Cardiac muscle cell (in vitro differentiated cells and primary cell): ENCODE data around the gene N4BP2. TPM values are rescaled to one million over a fixed set of nuclear protein-coding genes. Genes with fewer than 3 reads are reported as not detected.
"Not testable (repeated sequence)": the region's sequence is repeated elsewhere in the genome, so short reads cannot be mapped to it uniquely, and the experiment has no call there.

Source experiments
- DNase-seq, 2 donors: peaks; one replicate each; pipeline versions ENCODE4 v3.0.0 to v3.0.0-alpha.2; 2010 to 2017; ENCODE audit warnings: low read depth in 1 of 2, low spot score in 1 of 2
- H3K27ac ChIP-seq: fragments of 200-600 bp; sonication (generic); 2 replicates; pipeline ENCODE4 v1.5.1; 2016
- H3K27me3 ChIP-seq: fragments of 200-600 bp; sonication (generic); 2 replicates; pipeline ENCODE4 v1.6.0; 2016; ENCODE audit warnings: control low read depth
- H3K36me3 ChIP-seq: fragments of 200-600 bp; sonication (generic); 2 replicates; pipeline ENCODE4 v1.5.1; 2016; ENCODE audit warnings: control low read depth
- H3K4me1 ChIP-seq: fragments of 200-600 bp; sonication (generic); 2 replicates; pipeline ENCODE4 v1.8.1; 2017; ENCODE audit warnings: low read depth, mild to moderate bottlenecking, mixed run types
- H3K4me3 ChIP-seq: fragments of 200-600 bp; sonication (generic); 2 replicates; pipeline ENCODE4 v1.5.1; 2016; ENCODE audit warnings: mild to moderate bottlenecking
- H3K9me3 ChIP-seq: fragments of 200-600 bp; sonication (generic); 2 replicates; pipeline ENCODE4 v1.5.1; 2017; ENCODE audit warnings: low read depth, mild to moderate bottlenecking, control low read depth
- polyA plus RNA-seq: library from polyadenylated mRNA; unstranded; fragments of >200 nt; fragmentation: Nextera tagmentation; extraction: Ambion mirVana; gene quantifications from 2 replicates; pipeline ENCODE4 v1.2.1, GENCODE V29; 2016
- total RNA-seq: library from RNA; depleted of rRNA; stranded (reverse); fragments of >200 nt; gene quantifications from 2 replicates; pipeline ENCODE4 v1.2.3, GENCODE V29; 2016
- TF ChIP-seq, protein P1 (sequence below): IDR thresholded peaks from 2 replicates; pipeline ENCODE4 v1.5.1; 2012; ENCODE audit warnings: low read depth, mild to moderate bottlenecking, low read length

The N4BP2 gene
- total and polyA plus RNA-seq, 2 experiments from 2014 or later, result 22.1 to 27.9 TPM

DNA sequence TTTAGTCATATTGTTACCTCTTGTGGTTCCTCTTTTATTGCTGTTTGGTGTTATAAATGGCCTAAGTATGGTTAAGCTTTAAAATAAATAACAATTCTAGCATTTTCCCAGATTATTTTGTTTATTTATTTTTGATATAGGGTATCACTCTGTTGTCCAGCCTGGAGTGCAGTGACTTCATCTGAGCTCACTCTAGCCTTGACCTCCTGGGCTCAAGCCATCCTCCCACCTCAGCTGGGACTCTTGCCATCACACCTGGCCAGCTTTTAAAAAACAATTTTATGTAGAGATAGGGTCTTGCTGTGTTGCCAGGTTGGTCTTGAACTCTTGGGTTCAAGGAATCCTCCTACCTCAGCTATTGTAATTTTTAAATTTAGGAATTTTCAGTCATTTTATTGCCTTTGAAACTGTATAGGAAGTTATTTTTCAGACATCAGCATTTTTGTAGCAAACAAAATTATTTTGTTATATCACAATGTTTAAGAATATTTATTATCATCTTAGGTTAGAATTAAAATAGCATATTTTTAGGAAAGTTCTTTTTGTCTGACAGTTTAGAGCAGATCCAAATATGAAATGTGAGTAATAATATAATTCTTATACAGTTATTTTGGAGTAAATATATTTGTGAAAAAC is 73.9 kb downstream of the N4BP2 start:
- Histone ChIP-seq H3K27me3 (no peaks in the 10 kb centered on the region), H3K36me3 (peaks cover 19% of the 10 kb centered on the region), H3K4me3 (no peak overlapping the region), H3K27ac (no peak overlapping the region), H3K4me1 (no peaks in the 10 kb centered on the region), H3K9me3 (no peaks in the 10 kb centered on the region)
- TF ChIP-seq, protein P1, sequence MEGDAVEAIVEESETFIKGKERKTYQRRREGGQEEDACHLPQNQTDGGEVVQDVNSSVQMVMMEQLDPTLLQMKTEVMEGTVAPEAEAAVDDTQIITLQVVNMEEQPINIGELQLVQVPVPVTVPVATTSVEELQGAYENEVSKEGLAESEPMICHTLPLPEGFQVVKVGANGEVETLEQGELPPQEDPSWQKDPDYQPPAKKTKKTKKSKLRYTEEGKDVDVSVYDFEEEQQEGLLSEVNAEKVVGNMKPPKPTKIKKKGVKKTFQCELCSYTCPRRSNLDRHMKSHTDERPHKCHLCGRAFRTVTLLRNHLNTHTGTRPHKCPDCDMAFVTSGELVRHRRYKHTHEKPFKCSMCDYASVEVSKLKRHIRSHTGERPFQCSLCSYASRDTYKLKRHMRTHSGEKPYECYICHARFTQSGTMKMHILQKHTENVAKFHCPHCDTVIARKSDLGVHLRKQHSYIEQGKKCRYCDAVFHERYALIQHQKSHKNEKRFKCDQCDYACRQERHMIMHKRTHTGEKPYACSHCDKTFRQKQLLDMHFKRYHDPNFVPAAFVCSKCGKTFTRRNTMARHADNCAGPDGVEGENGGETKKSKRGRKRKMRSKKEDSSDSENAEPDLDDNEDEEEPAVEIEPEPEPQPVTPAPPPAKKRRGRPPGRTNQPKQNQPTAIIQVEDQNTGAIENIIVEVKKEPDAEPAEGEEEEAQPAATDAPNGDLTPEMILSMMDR, result no peak
- DNase-seq, result no peak

DNA sequence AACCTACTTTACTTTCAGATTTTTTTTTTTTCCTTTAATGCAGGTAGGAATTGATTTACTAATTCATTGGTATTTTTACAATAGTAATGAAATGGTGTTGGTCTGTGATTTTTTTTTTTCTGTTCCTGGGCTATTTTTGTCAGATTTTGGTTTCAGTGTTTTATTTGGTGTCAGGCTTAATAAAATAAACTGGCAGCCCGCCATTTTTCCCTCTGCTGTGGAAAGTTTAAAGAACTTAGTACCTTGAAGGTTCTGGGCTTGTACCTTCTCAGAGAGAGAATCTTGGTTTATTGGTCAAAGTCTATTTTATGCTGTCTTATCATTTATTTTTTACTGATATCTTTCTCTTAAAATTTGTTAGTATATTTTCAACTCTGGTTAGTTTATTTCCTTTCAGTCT is 76.2 kb downstream of the N4BP2 start:
- Histone ChIP-seq H3K36me3 (peaks cover 23% of the 10 kb centered on the region), H3K9me3 (no peaks in the 10 kb centered on the region), H3K4me1 (no peaks in the 10 kb centered on the region), H3K27me3 (no peaks in the 10 kb centered on the region), H3K4me3 (no peak overlapping the region), H3K27ac (no peak overlapping the region)
- no peak for DNase-seq
- TF ChIP-seq, protein P1, result no peak

DNA sequence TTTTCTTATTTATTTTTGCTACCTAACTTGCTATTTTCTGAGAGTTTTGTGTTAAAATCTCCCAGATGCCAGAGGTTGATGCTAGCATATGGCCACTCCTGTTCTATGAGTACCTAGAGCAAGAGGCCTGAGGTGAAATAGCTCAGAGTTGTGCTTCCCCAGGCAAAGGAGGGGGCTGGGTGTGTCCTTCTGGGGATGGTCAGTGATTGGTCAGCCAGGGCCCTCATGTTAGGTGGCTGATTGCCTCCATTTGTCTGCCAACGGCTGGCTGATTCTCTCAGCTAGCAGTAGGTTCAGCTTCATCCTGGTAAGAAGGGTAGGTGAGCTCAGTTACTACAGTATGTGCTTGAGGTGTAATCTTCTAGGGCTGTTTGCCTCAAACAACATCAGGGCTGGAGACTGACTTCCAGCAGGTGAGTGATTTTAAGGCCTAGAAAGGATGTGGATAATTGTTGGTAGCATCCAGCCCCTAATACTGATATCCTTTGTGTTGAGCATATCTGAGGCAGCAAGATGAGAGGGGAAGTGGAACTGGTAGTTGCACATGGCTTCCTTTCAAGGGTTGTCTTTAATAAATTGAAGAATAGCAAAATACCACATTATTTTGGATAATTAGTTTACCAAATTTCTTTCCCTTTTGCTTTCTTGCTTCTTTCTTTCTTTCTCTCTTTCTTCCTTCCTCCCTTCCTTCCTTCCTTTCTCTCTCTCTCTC is 77.7 kb downstream of the N4BP2 start:
- TF ChIP-seq, protein P1, result no peak
- H3K36me3 ChIP-seq, result peaks cover 23% of the 10 kb centered on the region
- H3K27ac ChIP-seq, result no peak overlapping the region
- DNase-seq, result no peak
- H3K4me1 ChIP-seq, result no peaks in the 10 kb centered on the region
- no peaks in the 10 kb centered on the region for H3K9me3 ChIP-seq
- no peaks in the 10 kb centered on the region for H3K27me3 ChIP-seq
- no peak overlapping the region for H3K4me3 ChIP-seq

DNA sequence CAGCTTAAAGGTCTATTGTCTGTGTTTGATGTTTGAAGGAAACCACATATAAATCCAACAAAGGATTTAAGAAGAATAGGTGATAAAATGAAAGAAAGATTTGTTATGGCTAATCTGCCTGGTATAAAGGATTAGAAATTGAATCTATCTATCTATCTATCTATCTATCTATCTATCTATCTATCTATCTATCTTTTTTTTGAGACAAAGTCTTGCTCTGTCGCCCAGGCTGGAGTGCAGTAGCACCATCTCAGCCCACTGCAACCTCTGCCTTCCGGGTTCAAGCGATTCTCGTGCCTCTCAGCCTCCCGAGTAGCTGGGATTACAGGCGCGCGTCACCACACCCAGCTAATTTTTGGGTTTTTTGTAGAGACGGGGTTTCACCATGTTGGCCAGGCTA is 79.6 kb downstream of the N4BP2 start:
- not testable (repeated sequence) for DNase-seq, H3K27ac ChIP-seq, H3K27me3 ChIP-seq, H3K4me1 ChIP-seq, H3K4me3 ChIP-seq, H3K9me3 ChIP-seq
- peaks cover 16% of the 10 kb centered on the region for H3K36me3 ChIP-seq

DNA sequence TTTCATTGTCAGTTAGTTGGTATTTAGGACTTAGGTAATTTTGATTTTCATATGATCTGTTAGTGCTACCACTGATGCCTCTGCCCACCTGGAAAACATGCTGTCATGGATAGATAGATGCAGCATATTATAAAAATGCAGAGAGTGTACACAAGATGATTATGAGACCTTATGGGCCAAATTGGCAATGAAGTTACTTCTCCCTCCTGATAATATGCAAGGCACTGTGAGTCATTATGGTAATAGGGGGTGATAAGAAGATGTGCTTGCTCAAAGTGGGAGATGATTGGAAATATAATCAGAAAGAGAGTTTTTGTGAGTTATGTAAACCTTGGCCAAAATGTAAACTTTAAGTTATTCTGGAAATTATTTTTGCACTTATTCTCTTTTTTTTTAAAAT is 83.5 kb downstream of the N4BP2 start:
- TF ChIP-seq, protein P1, result no peak
- peaks cover 30% of the 10 kb centered on the region for H3K36me3 ChIP-seq
- DNase-seq, result peak in 1 of 2 donors; percentile 47
- no peak overlapping the region for H3K4me3 ChIP-seq
- no peaks in the 10 kb centered on the region for H3K9me3 ChIP-seq
- H3K4me1 ChIP-seq, result no peaks in the 10 kb centered on the region
- no peaks in the 10 kb centered on the region for H3K27me3 ChIP-seq
- no peak overlapping the region for H3K27ac ChIP-seq

DNA sequence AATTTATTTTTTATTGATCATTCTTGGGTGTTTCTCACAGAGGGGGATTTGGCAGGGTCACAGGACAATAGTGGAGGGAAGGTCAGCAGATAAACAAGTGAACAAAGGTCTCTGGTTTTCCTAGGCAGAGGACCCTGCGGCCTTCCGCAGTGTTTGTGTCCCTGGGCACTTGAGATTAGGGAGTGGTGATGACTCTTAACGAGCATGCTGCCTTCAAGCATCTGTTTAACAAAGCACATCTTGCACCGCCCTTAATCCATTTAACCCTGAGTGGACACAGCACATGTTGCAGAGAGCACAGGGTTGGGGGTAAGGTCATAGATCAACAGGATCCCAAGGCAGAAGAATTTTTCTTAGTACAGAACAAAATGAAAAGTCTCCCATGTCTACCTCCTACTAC is 83.9 kb downstream of the N4BP2 start:
- H3K27ac ChIP-seq, H3K4me3 ChIP-seq, H3K4me1 ChIP-seq, H3K27me3 ChIP-seq, H3K9me3 ChIP-seq, DNase-seq: not testable (repeated sequence)
- peaks cover 32% of the 10 kb centered on the region for H3K36me3 ChIP-seq
